H1 (cell line): ENCODE results near the gene SLC25A21. TPM values are rescaled to one million over a fixed set of nuclear protein-coding genes. Genes with fewer than 3 reads are reported as not detected.

ENCODE experiments used
- CTCF ChIA-PET: fragments of 300-600 bp; sonication (Branson Sonifier 250); formaldehyde crosslinking; loops from one replicate; lab custom pipeline; 2021; ENCODE audit not compliant: partially characterized antibody; lab: Charles Lee
- POLR2A ChIA-PET: fragments of 300-600 bp; sonication (Branson Sonifier 250); formaldehyde crosslinking; loops from one replicate; lab custom pipeline; 2021; ENCODE audit warnings: inconsistent platforms; ENCODE audit not compliant: partially characterized antibody; lab: Charles Lee
- DNase-seq, 2 experiments: peaks; one replicate each; pipeline versions ENCODE4 v3.0.0 to v3.0.0-alpha.2; 2010 to 2022; ENCODE audit warnings: low spot score in 2 of 2, low read depth in 1 of 2, mixed read lengths in 1 of 2
- FAIRE-seq: peaks from 2 replicates; lab custom pipeline; 2011; peaks lifted over from hg19 to GRCh38; lab: Jason Lieb, UNC
- H2AFZ ChIP-seq: 2 replicates; pipeline ENCODE4 v1.8.1; 2012; ENCODE audit warnings: low read length, inconsistent platforms
- H2AK5ac ChIP-seq: 2 replicates; pipeline ENCODE4 v1.6.1; 2013; ENCODE audit warnings: low read depth, low read length
- H2BK120ac ChIP-seq: replicated peaks from 2 replicates; pipeline ENCODE3; 2013; ENCODE audit warnings: low read depth, low read length, inconsistent platforms
- H2BK12ac ChIP-seq: 2 replicates; pipeline ENCODE4 v1.6.1; 2013; ENCODE audit warnings: low read depth, low read length
- H2BK15ac ChIP-seq: 2 replicates; pipeline ENCODE4 v1.6.1; 2013; ENCODE audit warnings: low read length
- H2BK20ac ChIP-seq: 2 replicates; pipeline ENCODE4 v1.6.1; 2013; ENCODE audit warnings: low read length
- H2BK5ac ChIP-seq: 2 replicates; pipeline ENCODE4 v1.6.1; 2013; ENCODE audit warnings: low read depth, low read length
- H3K14ac ChIP-seq: 2 replicates; pipeline ENCODE4 v1.6.1; 2013; ENCODE audit warnings: inconsistent platforms; ENCODE audit not compliant: insufficient read length
- H3K18ac ChIP-seq: 2 replicates; pipeline ENCODE4 v1.6.1; 2013; ENCODE audit warnings: low read length; ENCODE audit errors: extremely low read depth
- H3K23ac ChIP-seq: 2 replicates; pipeline ENCODE4 v1.6.1; 2013; ENCODE audit warnings: inconsistent platforms; ENCODE audit not compliant: insufficient read length
- H3K23me2 ChIP-seq: 2 replicates; pipeline ENCODE4 v1.6.1; 2013; ENCODE audit warnings: low read depth, low read length
- H3K27ac ChIP-seq: 2 replicates; pipeline ENCODE4 v1.6.1; 2011; ENCODE audit warnings: low read depth, low read length, inconsistent platforms
- H3K27me3 ChIP-seq, 4 experiments: replicated peaks in 1 of 4; 1 replicate in 1 of 4; 2 replicates in 3 of 4; pipeline versions ENCODE4 v1.6.1 to v1.8.1; 2011 to 2013; ENCODE audit warnings: low read length in 3 of 4, mild to moderate bottlenecking in 3 of 4, inconsistent platforms in 2 of 4, mixed read lengths in 2 of 4, moderate library complexity in 1 of 4; ENCODE audit not compliant: control insufficient read depth in 3 of 4, insufficient read depth in 3 of 4; ENCODE audit errors: extremely low read depth in 1 of 4
- H3K36me3 ChIP-seq, 4 experiments: 2 replicates each; pipeline versions ENCODE4 v1.6.1 to v1.8.1; 2011 to 2013; ENCODE audit warnings: mild to moderate bottlenecking in 4 of 4, low read length in 3 of 4, moderate library complexity in 2 of 4, control low read depth in 1 of 4, inconsistent platforms in 1 of 4; ENCODE audit not compliant: insufficient read depth in 4 of 4, control insufficient read depth in 2 of 4
- H3K4ac ChIP-seq: replicated peaks from 2 replicates; pipeline ENCODE3; 2013; ENCODE audit warnings: low read length, low read depth, mixed read lengths, inconsistent platforms; ENCODE audit not compliant: insufficient read length
- H3K4me1 ChIP-seq, 4 experiments: replicated peaks in 1 of 4; 1 replicate in 1 of 4; 2 replicates in 3 of 4; pipeline versions ENCODE4 v1.6.1 to v1.8.1; 2011 to 2013; ENCODE audit warnings: low read length in 3 of 4, inconsistent platforms in 2 of 4, mixed read lengths in 1 of 4; ENCODE audit not compliant: insufficient read depth in 4 of 4, control insufficient read depth in 3 of 4
- H3K4me2 ChIP-seq, 2 experiments: 2 replicates each; pipeline versions ENCODE4 v1.6.1 to v1.8.1; 2011 to 2013; ENCODE audit warnings: low read depth in 2 of 2, low read length in 2 of 2, control low read depth in 1 of 2, inconsistent platforms in 1 of 2, mild to moderate bottlenecking in 1 of 2; ENCODE audit not compliant: insufficient read depth in 1 of 2
- H3K4me3 ChIP-seq, 4 experiments: fragments of 200-600, 300-600 bp in 1 of 4; sonication (generic), shearing (Covaris generic), sonication (Bioruptor Twin) in 1 of 4; 2 replicates each; pipeline versions ENCODE4 v1.5.1 to v1.8.1; 2011 to 2016; ENCODE audit warnings: low read length in 4 of 4, low read depth in 3 of 4, control low read depth in 2 of 4, inconsistent platforms in 2 of 4, mild to moderate bottlenecking in 2 of 4, mixed read lengths in 1 of 4, moderate library complexity in 1 of 4; ENCODE audit not compliant: insufficient read depth in 2 of 4; ENCODE audit errors: extremely low read depth in 1 of 4
- H3K56ac ChIP-seq: replicated peaks from 2 replicates; pipeline ENCODE3; 2013; ENCODE audit warnings: low read depth, mild to moderate bottlenecking, mixed read lengths, low read length, inconsistent platforms; ENCODE audit not compliant: insufficient read length
- H3K79me1 ChIP-seq: 2 replicates; pipeline ENCODE4 v1.6.1; 2013; ENCODE audit warnings: low read depth, low read length, control low read depth
- H3K79me2 ChIP-seq, 2 experiments: 2 replicates each; pipeline versions ENCODE4 v1.6.1 to v1.8.1; 2012 to 2013; ENCODE audit warnings: low read length in 2 of 2, mild to moderate bottlenecking in 2 of 2, inconsistent platforms in 1 of 2; ENCODE audit not compliant: insufficient read depth in 2 of 2, control insufficient read depth in 1 of 2
- H3K9ac ChIP-seq, 4 experiments: replicated peaks in 1 of 4; 1 replicate in 1 of 4; 2 replicates in 3 of 4; pipeline versions ENCODE4 v1.6.1 to v1.8.1; 2011 to 2013; ENCODE audit warnings: low read depth in 3 of 4, low read length in 3 of 4, control low read depth in 2 of 4, mild to moderate bottlenecking in 2 of 4, moderate library complexity in 2 of 4, inconsistent platforms in 1 of 4; ENCODE audit errors: extremely low read depth in 1 of 4
- H3K9me3 ChIP-seq, 2 experiments: 2 replicates each; pipeline versions ENCODE4 v1.6.1 to v1.8.1; 2012 to 2013; ENCODE audit warnings: mild to moderate bottlenecking in 2 of 2, moderate library complexity in 2 of 2, control low read depth in 1 of 2, inconsistent platforms in 1 of 2, low read depth in 1 of 2, low read length in 1 of 2, mixed read lengths in 1 of 2; ENCODE audit not compliant: insufficient read depth in 2 of 2
- H4K20me1 ChIP-seq, 2 experiments: replicated peaks in 1 of 2; 2 replicates each; pipeline versions ENCODE3 to v1.8.1; 2011 to 2013; ENCODE audit warnings: inconsistent platforms in 2 of 2, low read length in 2 of 2, mild to moderate bottlenecking in 1 of 2; ENCODE audit not compliant: insufficient read depth in 2 of 2, control insufficient read depth in 1 of 2
- H4K5ac ChIP-seq: 2 replicates; pipeline ENCODE4 v1.6.1; 2013; ENCODE audit warnings: low read length, low read depth, mixed read lengths, inconsistent platforms; ENCODE audit not compliant: insufficient read length
- H4K8ac ChIP-seq: 2 replicates; pipeline ENCODE4 v1.8.0; 2013; ENCODE audit warnings: mild to moderate bottlenecking, moderate library complexity, low read length, inconsistent platforms; ENCODE audit not compliant: insufficient read depth; ENCODE audit errors: extremely low read depth
- H4K91ac ChIP-seq: replicated peaks from 2 replicates; pipeline ENCODE3; 2013; ENCODE audit warnings: low read length, mixed read lengths, inconsistent platforms; ENCODE audit not compliant: insufficient read length
- GTF2F1 ChIP-seq: IDR thresholded peaks from 2 replicates; pipeline ENCODE4 v1.6.1; 2012; ENCODE audit warnings: low read depth, low read length, improper control_type of control experiment, borderline replicate concordance
- RAD21 ChIP-seq, 2 experiments: IDR thresholded peaks in 1 of 2; conservative IDR thresholded peaks in 1 of 2; 2 replicates each; pipeline ENCODE4 v1.6.1; 2011; ENCODE audit warnings: low read depth in 2 of 2, low read length in 2 of 2, improper control_type of control experiment in 1 of 2, inconsistent platforms in 1 of 2, mild to moderate bottlenecking in 1 of 2, moderate library complexity in 1 of 2
- WGBS, 2 experiments: shearing (Covaris generic) in 1 of 2; methylation state at CpG; one replicate each; pipeline versions ENCODE4 v1.1.6 to v1.1.7; 2013 to 2015; ENCODE audit warnings: low lambda C conversion rate in 2 of 2, mixed read lengths in 2 of 2, inconsistent platforms in 1 of 2, low coverage in 1 of 2, missing lambda C conversion rate in 1 of 2; ENCODE audit not compliant: insufficient replicate concordance in 2 of 2, insufficient coverage in 1 of 2, insufficient read length in 1 of 2; ENCODE audit errors: extremely low coverage in 1 of 2, missing lambda C conversion rate in 1 of 2; 5-methylcytosine and 5-hydroxymethylcytosine counted together
- polyA plus RNA-seq, 7 experiments: library from polyadenylated mRNA; depleted of rRNA in 3 of 7; stranded (reverse) in 5 of 7; unstranded in 2 of 7; fragments of >200 nt in 5 of 7; fragments of 200-250 nt in 2 of 7; gene quantifications; 1 replicate in 5 of 7; 2 replicates in 1 of 7; 4 replicates in 1 of 7; pipeline versions ENCODE4 v1.2.1 to v1.2.3, GENCODE V29; 2011 to 2013; ENCODE audit warnings: missing spikeins in 2 of 7, mixed read lengths in 2 of 7
- total RNA-seq: library from RNA; stranded (reverse); fragmentation: NEBNext Ultra II Directional; extraction: Animal tissue kit (Norgen Biotek cat#: 25700); gene quantifications from 2 replicates; pipeline ENCODE4 v1.2.1, GENCODE V29; 2021
- TF ChIP-seq, protein P1 (sequence below), 3 experiments: IDR thresholded peaks; 1 replicate in 2 of 3; 2 replicates in 1 of 3; pipeline versions ENCODE4 v1.5.1 to v1.6.1; 2011; ENCODE audit warnings: low read length in 3 of 3, mild to moderate bottlenecking in 3 of 3, inconsistent platforms in 2 of 3, low read depth in 1 of 3, moderate library complexity in 1 of 3; ENCODE audit not compliant: insufficient read depth in 1 of 3; ENCODE audit errors: control extremely low read depth in 1 of 3

SLC25A21 gene
- total and polyA plus RNA-seq, 2 of the 8 experiments (the other 6 are each of a cell fraction or from before 2014, with no cell fraction given) = 6.9 to 15.7 TPM

- Histone ChIP-seq H3K4me2 (no peak overlapping the region), H3K4me1 (no peaks in the 10 kb centered on the region), H4K8ac (no peak overlapping the region), H3K14ac (no peak overlapping the region)
- TF ChIP-seq, protein P1, sequence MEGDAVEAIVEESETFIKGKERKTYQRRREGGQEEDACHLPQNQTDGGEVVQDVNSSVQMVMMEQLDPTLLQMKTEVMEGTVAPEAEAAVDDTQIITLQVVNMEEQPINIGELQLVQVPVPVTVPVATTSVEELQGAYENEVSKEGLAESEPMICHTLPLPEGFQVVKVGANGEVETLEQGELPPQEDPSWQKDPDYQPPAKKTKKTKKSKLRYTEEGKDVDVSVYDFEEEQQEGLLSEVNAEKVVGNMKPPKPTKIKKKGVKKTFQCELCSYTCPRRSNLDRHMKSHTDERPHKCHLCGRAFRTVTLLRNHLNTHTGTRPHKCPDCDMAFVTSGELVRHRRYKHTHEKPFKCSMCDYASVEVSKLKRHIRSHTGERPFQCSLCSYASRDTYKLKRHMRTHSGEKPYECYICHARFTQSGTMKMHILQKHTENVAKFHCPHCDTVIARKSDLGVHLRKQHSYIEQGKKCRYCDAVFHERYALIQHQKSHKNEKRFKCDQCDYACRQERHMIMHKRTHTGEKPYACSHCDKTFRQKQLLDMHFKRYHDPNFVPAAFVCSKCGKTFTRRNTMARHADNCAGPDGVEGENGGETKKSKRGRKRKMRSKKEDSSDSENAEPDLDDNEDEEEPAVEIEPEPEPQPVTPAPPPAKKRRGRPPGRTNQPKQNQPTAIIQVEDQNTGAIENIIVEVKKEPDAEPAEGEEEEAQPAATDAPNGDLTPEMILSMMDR (IDR thresholded peaks at IDR 0.05; ENCODE audit: control extremely low read depth in 1 of 3, insufficient read depth in 1 of 3, low read depth in 1 of 3, low read length in 3 of 3) = peak in 2 of 3 experiments; percentile 31 to 52; a peak in 2 of 4 replicates
- TF ChIP-seq GTF2F1 (no peak), RAD21 (IDR thresholded peaks at IDR 0.05 in 1 of 2, conservative IDR thresholded peaks at IDR 0.05 in 1 of 2; ENCODE audit: low read depth in 2 of 2, low read length in 2 of 2) (peak; percentile 23 to 57)
- TF ChIP-seq, all 59 proteins: peak for 2
- WGBS, 2 experiments = 88% methylated on average over 5 of the region's 5 CpGs; no CpG with 5 or more reads in 1 of the 2 experiments
- Histone ChIP-seq H3K9ac (no peak overlapping the region; a peak in 1 of 7 replicates), H2BK120ac (no peak overlapping the region), H4K20me1 (no peaks in the 10 kb centered on the region), H3K27ac (no peak overlapping the region), H3K79me1 (no peaks in the 10 kb centered on the region), H3K36me3 (no peaks in the 10 kb centered on the region), H2BK5ac (no peak overlapping the region), H3K23ac (no peak overlapping the region), H3K18ac (no peak overlapping the region), H2BK15ac (no peak overlapping the region), H2AFZ (no peak overlapping the region), H2BK12ac (no peak overlapping the region), H3K27me3 (no peaks in the 10 kb centered on the region), H2BK20ac (no peak overlapping the region), H3K4me3 (no peak overlapping the region), H4K91ac (no peak overlapping the region), H3K23me2 (no peaks in the 10 kb centered on the region), H2AK5ac (no peak overlapping the region), H4K5ac (no peak overlapping the region), H3K79me2 (no peaks in the 10 kb centered on the region), H3K56ac (no peak overlapping the region), H3K9me3 (no peaks in the 10 kb centered on the region), H3K4ac (no peak overlapping the region)
- DNase-seq = no peak
- peak; percentile 60 for FAIRE-seq
- CTCF ChIA-PET = interaction anchor here (0.6 to 3.6 kb wide), 14 partner anchors 11 to 248 kb away, joined by 3 to 22 read pairs (median 4); partner anchors contain the start of gene MIPOL1
- POLR2A ChIA-PET = interaction anchor here (0.6 kb wide), 1 partner anchor 49 kb away, joined by 3 read pairs; no protein-coding TSS in a partner anchor
Measured at GRCh38 chr14:37023875-37024565, 148.4 kb downstream of the SLC25A21 start.
